Mucosa of descending colon (tissue), 3 donors: ENCODE data around the gene DPM2. TPM values are rescaled to one million over a fixed set of nuclear protein-coding genes. Genes with fewer than 3 reads are reported as not detected.

Experiments used
- ATAC-seq: fragments of 200-7000 bp; cut with Tn5 transposase; one replicate; pipeline ENCODE4 v1.9.1; 2020; ENCODE audit warnings: mild to moderate bottlenecking, moderate library complexity
- DNase-seq, 3 donors: peaks; one replicate each; pipeline ENCODE4 v3.0.0-alpha.2; 2020
- H3K36me3 ChIP-seq: fragments of 200-600 bp; one replicate; pipeline ENCODE4 v1.8.0; 2021; ENCODE audit warnings: low read depth, mild to moderate bottlenecking
- H3K4me1 ChIP-seq: fragments of 200-600 bp; one replicate; pipeline ENCODE4 v1.8.0; 2021; ENCODE audit warnings: low read depth, mild to moderate bottlenecking
- H3K4me3 ChIP-seq: fragments of 200-600 bp; one replicate; pipeline ENCODE4 v1.8.0; 2021; ENCODE audit warnings: mild to moderate bottlenecking
- H3K9me3 ChIP-seq: fragments of 200-600 bp; one replicate; pipeline ENCODE4 v1.8.0; 2021; ENCODE audit warnings: mild to moderate bottlenecking
- CTCF ChIP-seq: fragments of 200-600 bp; IDR thresholded peaks from one replicate; pipeline ENCODE4 v1.8.0; 2022; ENCODE audit warnings: antibody characterized with exemption, mild to moderate bottlenecking
- intact Hi-C, 2 donors: fragments of 100-400 bp; cut with DNase I in 1 of 2; cut with micrococcal nuclease in 1 of 2; formaldehyde crosslinking; loops; one replicate each; pipeline versions ENCODE4 v1.11.0 to v1.11.1; 2022; cut with DNase I, micrococcal nuclease
- total RNA-seq, 3 donors: library from RNA; stranded (reverse); fragmentation: NEBNext Ultra II Directional in 2 of 3; extraction: Animal tissue kit (Norgen Biotek cat#: 25700) in 2 of 3; gene quantifications; one replicate each; pipeline versions ENCODE4 v1.2.1 to v1.2.4, GENCODE V29; 2021 to 2023
- donor health status: DM: no; HTN: no; CAD: no; lungs with moderate emphysema.
- donor health status: DM: no; HTN: no; CAD: no.
- donor health status: DM: no; HTN: yes; CAD: no.

Gene DPM2
- total RNA-seq, 3 donors from 2014 or later = 23.0 to 30.4 (median 29.4) TPM

- TF ChIP-seq CTCF = no peak
- peak; percentile 13 for ATAC-seq
- intact Hi-C loops = no loop called here
- Histone ChIP-seq H3K4me3 (no peak overlapping the region), H3K36me3 (no peaks in the 10 kb centered on the region), H3K9me3 (no peaks in the 10 kb centered on the region), H3K4me1 (peaks cover 71% of the 10 kb centered on the region)
- DNase-seq = no peak
These were observed 28.3 kb upstream of the DPM2 start for GRCh38 chr9:127965953-127966352.

- DNase-seq (peak in 2 of 3 donors; percentile 52 to 61), ATAC-seq (no peak)
- Histone ChIP-seq H3K36me3 (no peaks in the 10 kb centered on the region), H3K4me3 (no peak overlapping the region), H3K4me1 (peaks cover 59% of the 10 kb centered on the region), H3K9me3 (no peaks in the 10 kb centered on the region)
- intact Hi-C loops = no loop called here
- no peak for TF ChIP-seq CTCF
These were observed 25.9 kb upstream of the DPM2 start for GRCh38 chr9:127963359-127964064.

- H3K9me3 ChIP-seq = no peaks in the 10 kb centered on the region
- TF ChIP-seq CTCF = no peak
- no peak for DNase-seq
- no peaks in the 10 kb centered on the region for H3K36me3 ChIP-seq
- intact Hi-C loops = no loop called here
- H3K4me3 ChIP-seq = no peak overlapping the region
- no peak for ATAC-seq
- H3K4me1 ChIP-seq = peaks cover 55% of the 10 kb centered on the region
These were observed 25.3 kb upstream of the DPM2 start for GRCh38 chr9:127963041-127963358.

GRCh38 chr9:127962278-127962677 is 24.6 kb upstream of the DPM2 start:
- H3K36me3 ChIP-seq = no peaks in the 10 kb centered on the region
- ATAC-seq (no peak), DNase-seq (peak in 1 of 3 donors; percentile 29)
- peaks cover 51% of the 10 kb centered on the region for H3K4me1 ChIP-seq
- intact Hi-C loops = no loop called here
- H3K4me3 ChIP-seq = no peak overlapping the region
- no peaks in the 10 kb centered on the region for H3K9me3 ChIP-seq
- TF ChIP-seq CTCF = no peak

- Histone ChIP-seq H3K36me3 (no peaks in the 10 kb centered on the region), H3K9me3 (no peaks in the 10 kb centered on the region), H3K4me3 (no peak overlapping the region), H3K4me1 (peaks cover 51% of the 10 kb centered on the region)
- ATAC-seq (no peak), DNase-seq (peak in 1 of 3 donors; percentile 49)
- TF ChIP-seq CTCF = no peak
- intact Hi-C loops = no loop called here
These were observed 24.0 kb upstream of the DPM2 start for GRCh38 chr9:127961613-127962155.
